SK-N-SH (cell line): Measurements from ENCODE around the gene VASP.

Source experiments
- CTCF ChIP-seq: fragments of 200-600 bp; sonication (generic); IDR thresholded peaks from 2 replicates; pipeline ENCODE4 v1.6.1; 2017; ENCODE audit warnings: antibody characterized with exemption, mild to moderate bottlenecking, moderate library complexity
- EZH2phosphoT487 ChIP-seq: fragments of 200-600 bp; sonication (generic); IDR thresholded peaks from 2 replicates; pipeline ENCODE4 v1.6.1; 2017; ENCODE audit warnings: low read depth, mixed run types, mild to moderate bottlenecking, antibody characterized with exemption, moderate library complexity, borderline replicate concordance
- NFIC ChIP-seq: IDR thresholded peaks from 2 replicates; pipeline ENCODE4 v1.4.0; 2012; ENCODE audit warnings: borderline replicate concordance
- NRF1 ChIP-seq: IDR thresholded peaks from 2 replicates; pipeline ENCODE4 v1.6.1; 2012; ENCODE audit warnings: low read depth, mild to moderate bottlenecking, low read length
- REST ChIP-seq: IDR thresholded peaks from 2 replicates; pipeline ENCODE4 v1.6.1; 2012; ENCODE audit warnings: mild to moderate bottlenecking, low read depth, low read length, moderate library complexity

GRCh38 chr19:45518469-45518826 is 11.2 kb downstream of the VASP start:
- no peak for TF ChIP-seq EZH2phosphoT487
- no peak for TF ChIP-seq NFIC
- no peak for TF ChIP-seq REST
- TF ChIP-seq CTCF, result no peak
- no peak for TF ChIP-seq NRF1
